HG03095 (cell line): ENCODE measurements around the gene CLIC1.
"Not testable (repeated sequence)": the region's sequence is repeated elsewhere in the genome, so short reads cannot be mapped to it uniquely, and the experiment has no call there.

ENCODE experiments used
- ATAC-seq: cut with Tn5 transposase; IDR thresholded peaks from one replicate; pipeline ENCODE4 v1.9.1; 2021; ENCODE audit warnings: moderate library complexity; ENCODE audit not compliant: unreplicated experiment

The CLIC1 gene

DNA sequence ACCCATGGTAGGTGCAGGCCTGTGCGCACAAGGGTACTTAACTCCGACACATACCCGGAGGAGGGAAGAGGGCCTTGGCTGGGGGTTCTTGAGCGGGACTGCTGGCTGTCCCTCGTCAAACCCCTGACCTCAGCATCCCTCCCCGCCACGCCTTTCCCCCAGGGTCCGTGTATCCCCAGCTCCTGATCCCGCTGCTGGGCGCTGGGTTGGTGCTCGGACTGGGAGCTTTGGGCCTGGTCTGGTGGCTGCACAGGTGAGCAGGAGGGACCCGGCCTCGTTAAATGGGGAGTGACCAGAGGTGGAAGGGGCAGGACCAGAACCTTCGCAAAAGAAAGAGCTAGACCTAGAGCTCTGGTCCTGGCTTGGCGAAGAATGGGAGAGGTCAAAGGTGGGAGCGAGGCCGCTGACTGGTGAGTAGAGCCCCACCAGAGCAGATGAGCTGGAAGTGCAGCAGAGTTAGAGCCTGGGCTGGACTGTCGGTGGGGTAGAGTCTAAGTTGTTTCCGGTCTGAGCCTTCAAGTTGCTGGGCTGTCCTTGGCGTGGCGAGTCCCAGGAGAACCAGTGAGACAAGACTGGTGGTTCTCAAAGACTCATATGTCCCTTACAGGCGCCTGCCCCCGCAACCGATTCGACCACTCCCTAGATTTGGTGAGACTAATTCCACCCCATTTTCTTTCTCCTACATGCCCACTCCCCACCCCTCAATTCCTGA lies 12.2 kb downstream of the CLIC1 start:
- ATAC-seq = no peak

DNA sequence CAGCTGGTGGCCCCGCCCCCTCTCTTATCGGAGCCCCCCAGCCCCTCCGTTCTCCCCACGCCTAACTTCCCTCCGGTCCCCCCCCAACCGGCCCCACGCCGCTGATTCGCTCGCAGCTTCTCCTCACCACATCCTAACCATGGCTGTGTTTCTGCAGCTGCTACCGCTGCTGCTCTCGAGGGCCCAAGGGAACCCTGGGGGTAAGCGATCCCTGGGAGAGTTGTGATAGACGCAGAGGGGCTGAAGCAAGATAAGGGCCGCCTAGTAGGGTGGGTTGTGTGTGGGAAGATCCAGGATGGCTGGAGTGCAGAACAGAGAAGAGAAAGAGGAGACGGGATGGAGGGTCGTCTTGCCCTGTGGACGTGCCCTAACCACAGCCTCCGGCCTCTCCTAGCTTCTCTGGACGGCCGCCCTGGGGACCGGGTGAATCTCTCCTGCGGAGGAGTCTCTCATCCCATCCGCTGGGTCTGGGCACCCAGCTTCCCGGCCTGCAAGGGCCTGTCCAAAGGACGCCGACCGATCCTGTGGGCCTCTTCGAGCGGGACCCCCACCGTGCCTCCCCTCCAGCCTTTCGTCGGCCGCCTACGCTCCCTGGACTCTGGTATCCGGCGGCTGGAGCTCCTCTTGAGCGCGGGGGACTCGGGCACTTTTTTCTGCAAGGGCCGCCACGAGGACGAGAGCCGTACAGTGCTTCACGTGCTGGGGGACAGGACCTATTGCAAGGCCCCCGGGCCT lies 12.9 kb downstream of the CLIC1 start, which contains the start of gene MPIG6B:
TSS of gene MPIG6B (plus strand) at position 129 of the 735 bp plus-strand sequence. CDS start at position 140, 11 bp downstream.
- no peak for ATAC-seq

DNA sequence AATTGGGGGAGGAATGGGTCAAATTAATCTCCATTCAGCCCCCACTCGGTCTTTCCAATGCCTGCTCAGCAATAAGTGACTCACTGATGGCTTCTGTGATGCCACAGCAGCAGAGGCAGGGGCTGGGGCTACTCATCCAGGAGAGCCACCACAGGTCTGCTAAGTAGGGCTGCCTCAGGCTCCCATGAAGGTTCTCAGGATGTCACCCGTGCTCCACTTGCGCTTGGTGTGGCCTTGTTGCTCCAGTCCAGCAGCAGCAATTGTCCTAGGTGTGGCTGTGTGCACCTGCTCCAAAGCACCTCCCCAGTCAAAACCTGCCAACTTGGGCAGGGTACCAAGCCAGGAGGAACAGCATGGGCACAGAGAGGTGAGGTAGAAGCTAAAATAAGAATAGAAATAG lies 14.2 kb downstream of the CLIC1 start:
- no peak for ATAC-seq

DNA sequence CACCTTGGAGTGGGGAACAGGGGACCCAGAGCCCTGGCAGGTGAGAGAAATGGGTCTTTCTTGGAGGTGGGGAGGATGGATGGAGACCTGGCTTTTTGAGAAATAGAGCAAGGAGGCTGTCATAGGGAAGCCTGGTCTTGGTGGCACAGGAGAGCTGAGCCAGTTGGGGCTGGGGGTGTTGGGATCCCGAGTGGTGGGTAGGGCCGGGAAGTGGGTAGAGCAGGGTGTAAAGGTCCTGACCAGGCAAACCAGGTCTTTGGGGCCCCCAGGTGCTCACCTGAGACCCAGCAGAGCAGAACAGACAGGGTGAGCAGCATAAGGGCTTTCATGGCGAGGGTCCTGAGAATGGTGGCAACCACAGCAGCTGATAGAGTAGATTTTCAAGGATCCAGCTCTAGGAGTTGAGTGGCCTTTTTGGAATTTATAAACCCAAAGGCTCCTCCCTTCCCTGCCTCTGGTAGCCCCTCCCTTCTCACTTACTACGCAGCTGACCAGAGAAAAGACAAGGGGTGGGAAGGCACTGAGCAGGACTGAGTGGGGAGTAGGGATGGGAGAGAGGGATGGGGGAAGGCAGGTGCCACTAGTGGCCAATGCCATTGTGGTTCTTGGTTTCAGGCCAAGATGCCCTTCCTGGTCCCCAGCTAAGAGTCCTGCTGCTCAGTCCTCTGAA lies 14.8 kb downstream of the CLIC1 start, which contains the start of gene LY6G6C:
TSS of gene LY6G6C (minus strand) at position 396 of the 670 bp plus-strand sequence. CDS start at position 329, 67 bp downstream.
- ATAC-seq = no peak

DNA sequence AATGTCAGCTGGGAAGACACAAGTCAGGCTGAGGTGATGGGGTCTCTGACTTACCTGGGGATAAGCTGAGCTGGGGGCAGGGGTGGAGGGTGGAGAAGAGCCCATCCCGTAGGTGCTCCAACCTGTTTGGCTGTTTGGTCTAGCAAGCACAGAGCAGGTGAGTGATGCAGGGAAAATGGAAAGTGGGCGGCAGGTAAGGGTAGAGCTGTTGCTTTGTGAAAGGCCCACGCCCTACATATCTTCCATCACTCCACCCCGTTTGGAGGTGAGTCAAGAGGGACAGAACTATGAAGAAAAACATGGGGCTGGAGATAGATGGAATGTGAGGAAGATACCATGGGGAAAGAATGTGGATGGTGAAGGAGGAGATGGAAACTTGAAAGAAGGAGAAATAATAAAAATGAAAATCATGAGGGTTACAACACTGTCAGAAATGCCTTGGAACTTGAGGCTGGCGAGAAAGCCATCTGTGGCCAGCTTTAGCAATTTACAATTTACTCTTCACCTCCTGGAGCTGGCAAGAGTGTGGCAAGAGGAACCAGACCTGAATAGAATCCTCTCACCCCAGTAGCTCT lies 16.0 kb downstream of the CLIC1 start:
- no peak for ATAC-seq

DNA sequence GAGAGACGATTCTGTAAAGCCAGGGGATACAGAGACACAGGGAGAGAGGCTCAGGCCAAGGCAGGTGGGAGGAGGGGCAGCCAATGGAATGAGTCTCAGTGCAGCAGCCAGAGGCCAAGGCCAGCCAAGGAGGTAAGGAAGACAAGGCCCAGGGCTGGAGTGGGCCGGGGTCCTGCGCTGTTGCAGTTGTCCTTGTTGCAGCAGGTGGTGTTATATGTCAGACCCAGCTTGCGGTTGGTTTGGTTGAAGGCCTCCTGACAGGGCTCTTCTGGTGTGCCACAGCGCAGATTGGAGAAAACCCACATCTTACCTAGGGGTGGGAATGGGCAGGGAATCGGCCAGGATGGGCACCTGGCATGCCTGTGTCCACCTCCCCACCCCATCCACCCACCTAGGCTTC lies 17.3 kb downstream of the CLIC1 start:
- no peak for ATAC-seq

DNA sequence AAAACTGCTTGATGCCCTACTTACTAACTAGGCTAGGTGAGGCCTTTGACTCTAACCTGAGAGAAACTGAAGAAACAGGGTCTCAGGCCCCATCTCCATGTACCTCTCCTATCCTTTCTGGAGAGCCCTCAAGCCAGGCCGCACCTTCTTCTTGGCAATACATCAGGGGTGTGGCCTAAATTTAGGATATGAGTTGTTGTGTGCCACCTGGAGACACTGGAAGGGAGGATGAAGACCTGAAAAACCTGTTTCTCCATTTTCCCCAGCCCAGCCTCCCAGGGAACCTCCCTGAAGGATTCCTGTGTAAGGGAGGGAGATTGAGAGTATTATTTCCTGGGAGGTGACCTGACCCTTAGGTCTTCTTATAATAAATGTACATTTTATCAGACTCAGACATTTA lies 18.1 kb downstream of the CLIC1 start:
- ATAC-seq = no peak

DNA sequence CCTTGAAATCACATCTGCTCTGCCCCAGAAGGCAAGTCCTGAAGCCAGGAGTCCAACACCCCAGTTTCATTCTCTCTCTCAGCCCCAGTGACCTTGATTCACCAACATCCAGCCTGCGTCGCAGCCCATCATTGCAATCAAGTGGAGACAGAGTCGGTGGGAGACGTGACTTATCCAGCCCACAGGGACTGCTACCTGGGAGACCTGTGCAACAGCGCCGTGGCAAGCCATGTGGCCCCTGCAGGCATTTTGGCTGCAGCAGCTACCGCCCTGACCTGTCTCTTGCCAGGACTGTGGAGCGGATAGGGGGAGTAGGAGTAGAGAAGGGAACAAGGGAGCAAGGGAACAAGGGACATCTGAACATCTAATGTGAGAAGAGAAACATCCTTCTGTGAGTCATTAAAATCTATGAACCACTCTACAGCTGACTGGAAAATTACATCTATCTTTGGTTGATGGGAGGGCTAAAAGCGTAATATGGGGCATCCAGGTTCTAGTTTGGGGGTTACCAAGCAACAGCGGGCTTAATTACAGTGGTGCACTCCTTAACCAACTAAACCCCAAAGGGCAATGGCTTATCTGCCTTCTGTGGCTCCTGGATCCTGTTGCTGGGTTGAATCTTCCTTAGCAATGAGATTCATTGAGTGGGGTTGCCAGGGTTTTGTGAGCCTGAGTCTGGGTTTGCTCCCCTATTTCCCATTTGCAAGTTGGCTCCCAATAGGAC lies 18.7 kb downstream of the CLIC1 start:
- ATAC-seq = no peak

DNA sequence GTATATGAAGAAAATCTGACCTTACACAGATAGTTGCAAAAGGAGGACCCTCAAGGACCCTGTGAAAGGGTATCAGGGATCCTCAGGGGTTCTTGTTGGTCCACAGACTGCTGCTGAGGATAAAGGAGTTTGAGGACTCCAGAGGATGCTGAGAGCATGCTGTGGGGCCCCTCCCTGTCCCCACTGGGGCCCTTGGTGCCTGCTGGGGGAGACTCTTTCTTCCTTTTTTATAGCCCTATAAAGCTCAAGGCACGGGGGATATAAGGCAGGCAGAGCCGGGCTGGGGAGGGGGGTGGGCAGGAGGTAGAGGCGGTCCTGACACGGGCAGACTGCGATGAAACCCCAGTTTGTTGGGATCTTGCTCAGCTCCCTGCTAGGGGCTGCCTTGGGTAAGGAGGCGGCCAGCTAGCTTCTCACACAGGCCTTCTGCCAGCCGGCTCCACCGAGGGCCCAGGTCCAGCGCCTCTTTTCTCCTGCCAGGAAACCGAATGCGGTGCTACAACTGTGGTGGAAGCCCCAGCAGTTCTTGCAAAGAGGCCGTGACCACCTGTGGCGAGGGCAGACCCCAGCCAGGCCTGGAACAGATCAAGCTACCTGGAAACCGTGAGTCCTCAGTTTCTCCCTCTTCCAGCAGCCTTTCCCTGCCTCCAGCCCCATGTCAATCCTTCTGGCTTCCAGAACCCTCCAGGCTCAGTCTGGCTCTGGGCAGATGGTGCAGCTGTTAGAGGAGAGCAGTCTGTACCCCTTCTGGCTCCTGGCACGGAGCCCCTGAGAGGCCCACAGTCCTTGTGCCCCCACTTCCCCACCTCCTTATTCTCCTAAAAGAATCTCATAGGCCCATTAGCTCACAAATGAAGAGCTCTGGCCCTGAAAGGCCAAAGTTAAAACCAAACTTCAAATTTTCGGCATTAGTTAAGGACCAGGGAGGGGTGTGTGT lies 21.0 kb downstream of the CLIC1 start, which contains the start of gene LY6G6D:
TSS of gene LY6G6D (plus strand) at position 327 of the 937 bp plus-strand sequence. CDS start at position 335, 8 bp downstream.
- no peak for ATAC-seq

DNA sequence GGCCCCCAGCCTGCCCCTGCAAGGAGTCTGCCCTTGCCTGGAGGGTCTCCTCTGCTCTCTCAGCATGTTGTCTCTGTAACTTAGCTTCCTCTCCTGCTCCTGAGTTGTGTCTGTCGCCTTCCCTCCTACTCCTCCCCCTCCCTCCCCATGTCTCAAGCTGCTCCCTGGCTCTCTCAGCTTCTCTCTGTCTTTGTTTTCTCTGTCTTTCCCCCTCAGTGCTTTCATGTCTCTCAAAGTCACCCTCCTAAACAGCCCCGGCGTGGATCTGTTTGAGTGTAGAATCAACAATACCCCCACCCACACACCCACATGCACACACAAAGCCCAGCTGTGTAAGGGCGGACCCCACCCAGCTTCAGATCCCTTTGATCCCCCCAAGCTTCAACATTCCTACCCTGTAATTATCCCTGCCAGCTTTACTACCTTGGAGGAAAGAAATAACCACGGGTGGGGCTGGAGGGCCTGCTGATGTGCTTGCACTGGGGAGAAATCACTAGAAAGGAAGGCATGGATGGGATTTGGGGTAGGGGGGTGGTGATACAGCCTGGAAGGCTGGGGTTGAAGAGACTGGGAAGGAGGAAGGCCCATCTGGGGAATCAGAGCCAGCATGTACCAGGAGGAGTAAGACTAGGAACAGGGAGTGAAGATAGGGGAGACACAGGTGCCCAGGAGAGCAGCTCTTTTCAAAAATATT lies 22.2 kb downstream of the CLIC1 start:
- no peak for ATAC-seq

DNA sequence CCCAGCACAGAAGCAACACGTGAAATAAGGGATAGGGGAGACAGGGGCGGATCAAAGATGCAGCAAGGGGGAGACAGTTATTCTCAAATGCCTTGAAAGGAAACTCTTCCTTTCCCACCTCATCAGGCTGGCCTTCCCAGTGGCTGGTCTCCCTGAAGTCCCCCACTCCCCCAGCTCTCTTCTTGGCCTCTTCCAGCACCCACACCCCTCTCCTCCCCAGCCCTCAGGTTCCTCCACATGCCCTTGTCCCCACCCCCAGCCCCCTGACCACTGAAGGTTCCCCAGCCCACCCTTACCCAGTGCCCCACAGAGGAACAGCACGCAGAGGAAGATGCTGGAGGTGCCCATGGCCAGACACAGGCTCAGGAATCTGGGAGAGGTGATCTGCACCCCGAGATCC lies 22.9 kb downstream of the CLIC1 start:
- ATAC-seq = no peak

DNA sequence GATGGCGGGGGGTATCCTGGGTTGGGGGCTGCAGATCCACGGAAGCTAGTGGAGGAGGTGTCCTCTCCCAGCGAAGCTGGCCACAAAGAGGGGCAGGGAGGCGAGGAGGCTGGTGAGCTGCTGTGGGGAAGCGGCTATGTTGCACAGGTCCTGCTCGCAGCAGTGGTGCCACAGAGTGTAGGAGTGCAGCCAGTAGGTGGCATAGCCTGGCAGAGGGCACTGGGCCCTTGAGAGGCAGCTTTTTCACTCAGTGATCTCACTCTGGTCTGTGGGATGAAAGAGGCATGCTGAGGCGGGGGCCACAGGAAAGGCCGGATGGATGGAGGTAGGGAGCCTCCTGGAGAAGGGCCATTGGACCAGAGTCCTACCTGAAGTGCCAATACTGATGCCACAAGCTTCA lies 24.0 kb downstream of the CLIC1 start:
- ATAC-seq = no peak

DNA sequence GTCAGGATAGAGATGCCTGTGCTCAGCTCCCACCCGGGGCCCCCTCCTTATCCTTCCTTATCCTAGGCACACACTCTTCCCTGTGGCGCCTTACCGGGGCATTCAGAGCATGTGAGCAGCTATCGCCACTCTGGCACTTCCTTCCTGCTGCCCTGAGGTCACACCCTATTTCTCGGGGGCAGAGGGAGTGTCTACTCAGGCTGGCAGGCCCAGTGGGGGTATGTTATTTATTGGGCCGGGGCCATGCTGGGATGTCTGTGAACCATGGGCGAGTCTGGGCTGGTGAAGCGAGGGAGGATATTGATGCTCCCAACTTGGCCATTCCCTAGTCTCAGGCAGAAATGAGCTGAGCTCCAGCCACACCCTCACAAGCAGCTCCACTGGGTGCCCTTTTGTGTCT lies 25.1 kb downstream of the CLIC1 start:
- no peak for ATAC-seq

DNA sequence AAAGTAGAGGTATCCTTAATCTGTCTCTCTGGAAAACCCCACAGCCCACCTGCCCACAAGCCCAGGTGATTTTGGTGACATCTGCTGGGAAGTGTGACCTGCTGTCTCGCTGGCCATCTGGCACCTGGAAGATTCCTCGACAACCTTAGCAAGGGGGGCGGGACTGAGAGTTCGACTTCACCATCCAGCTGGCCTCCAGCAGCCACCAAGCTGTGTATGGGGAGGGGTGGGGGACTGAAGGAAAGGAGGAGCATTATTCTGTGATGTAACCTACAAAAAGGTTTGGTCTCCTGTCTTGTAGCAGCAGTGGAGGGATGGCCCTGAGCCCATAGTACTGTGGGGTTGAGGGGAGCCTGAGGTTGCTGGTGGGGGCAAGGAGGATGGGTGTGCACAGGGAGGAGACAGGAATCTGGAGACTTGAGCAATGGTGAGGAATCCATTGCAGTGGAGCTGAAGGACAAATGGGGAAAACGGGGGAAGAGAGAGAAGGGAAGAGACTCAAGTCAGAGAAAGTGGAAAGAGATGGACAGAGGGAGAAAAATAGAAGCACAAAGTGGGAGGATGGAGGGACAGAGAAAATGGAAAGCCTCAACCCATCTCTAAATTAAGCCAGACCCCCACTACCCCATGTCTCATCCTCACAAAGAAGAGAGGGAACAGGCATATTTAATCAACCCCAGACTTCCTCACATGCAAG lies 25.7 kb downstream of the CLIC1 start:
- ATAC-seq = no peak

DNA sequence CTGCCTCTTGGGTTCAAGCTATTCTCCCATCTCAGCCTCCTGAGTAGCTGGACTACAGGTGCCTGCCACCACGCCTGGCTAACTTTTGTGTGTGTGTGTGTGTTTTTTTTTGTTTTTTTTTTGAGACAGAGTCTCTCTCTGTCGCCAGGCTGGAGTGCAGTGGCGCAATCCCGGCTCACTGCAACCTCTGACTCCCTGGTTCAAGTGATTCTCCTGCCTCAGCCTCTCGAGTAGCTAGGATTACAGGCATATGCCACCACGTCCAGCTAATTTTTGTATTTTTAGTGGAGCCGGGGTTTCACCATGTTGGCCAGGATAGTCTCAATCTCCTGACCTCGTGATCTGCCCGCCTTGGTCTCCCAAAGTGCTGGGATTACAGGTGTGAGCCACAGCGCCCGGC lies 27.2 kb downstream of the CLIC1 start:
- not testable (repeated sequence) for ATAC-seq

DNA sequence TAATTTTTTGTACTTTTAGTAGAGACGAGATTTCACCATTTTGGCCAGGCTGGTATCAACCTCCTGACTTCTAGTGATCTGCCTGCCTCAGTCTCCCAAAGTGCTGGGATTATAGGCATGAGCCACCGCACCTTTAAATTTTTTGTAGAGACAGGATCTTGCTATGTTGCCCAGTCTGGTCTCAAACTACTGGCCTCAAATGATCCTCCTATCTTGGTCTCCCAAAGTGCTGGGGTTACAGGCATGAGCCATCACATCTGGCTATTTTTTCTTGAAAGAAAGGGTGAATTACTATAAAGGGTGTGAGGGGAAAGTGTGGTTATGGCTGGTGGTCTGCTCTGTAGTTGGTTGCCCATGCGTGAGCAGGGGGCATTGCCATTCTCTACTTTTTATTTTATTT lies 28.1 kb downstream of the CLIC1 start:
- ATAC-seq = no peak

DNA sequence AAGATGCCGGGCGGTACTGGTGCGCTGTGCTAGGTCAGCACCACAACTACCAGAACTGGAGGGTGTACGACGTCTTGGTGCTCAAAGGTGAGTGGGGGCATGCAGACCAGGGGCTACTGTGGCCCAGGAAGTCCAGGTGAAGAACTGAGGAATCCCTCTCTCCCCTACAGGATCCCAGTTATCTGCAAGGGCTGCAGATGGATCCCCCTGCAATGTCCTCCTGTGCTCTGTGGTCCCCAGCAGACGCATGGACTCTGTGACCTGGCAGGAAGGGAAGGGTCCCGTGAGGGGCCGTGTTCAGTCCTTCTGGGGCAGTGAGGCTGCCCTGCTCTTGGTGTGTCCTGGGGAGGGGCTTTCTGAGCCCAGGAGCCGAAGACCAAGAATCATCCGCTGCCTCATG lies 28.6 kb downstream of the CLIC1 start:
- no peak for ATAC-seq

DNA sequence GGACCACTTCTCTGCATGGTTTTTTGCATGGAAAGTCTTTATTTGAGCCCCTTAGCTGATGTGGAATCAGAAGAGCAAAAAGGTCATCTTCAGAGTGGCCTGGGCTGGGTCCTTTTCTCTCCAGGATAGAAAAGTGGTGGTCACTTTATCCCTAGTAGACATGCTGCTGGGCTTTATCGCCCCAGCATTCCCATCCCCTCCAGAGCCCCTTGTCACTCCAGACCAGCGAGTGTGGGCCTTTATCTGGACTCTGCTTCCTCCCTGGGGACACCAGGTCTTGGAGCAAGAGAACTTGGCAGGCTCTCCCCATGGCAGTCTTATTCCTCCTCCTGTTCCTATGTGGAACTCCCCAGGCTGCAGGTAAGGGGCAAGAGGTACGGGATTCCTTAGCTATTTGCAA lies 29.7 kb downstream of the CLIC1 start, which contains the start of gene LY6G6F:
TSS of gene LY6G6F (plus strand) at position 268 of the 400 bp plus-strand sequence. CDS start at position 309, 41 bp downstream.
- no peak for ATAC-seq
